ENCODE data around the gene HEPACAM2. TPM values are rescaled to one million over a fixed set of nuclear protein-coding genes. Genes with fewer than 3 reads are reported as not detected.

The HEPACAM2 gene
- total RNA-seq, 1 donor from 2014 or later = not detected

DNA sequence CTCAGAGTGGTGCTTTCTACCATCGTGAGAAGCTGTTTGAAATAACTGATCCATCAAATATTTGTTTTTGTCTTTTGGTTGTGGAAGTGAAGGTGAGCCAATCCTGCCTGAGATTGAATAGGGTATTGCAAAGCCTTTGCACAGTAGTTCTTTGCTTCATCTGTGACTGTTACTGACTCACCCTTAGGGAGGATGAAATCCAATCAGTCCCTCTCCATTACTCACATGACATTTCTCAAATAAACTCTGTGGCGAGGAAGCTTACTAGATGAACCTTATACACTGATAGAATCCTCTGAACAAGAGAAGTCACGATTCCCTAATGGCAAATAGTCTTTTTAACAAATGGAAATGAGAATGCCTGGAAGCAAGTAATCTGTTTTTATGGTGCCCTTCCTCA, 31.9 kb downstream of the HEPACAM2 start:
- H3K4me1 Mint-ChIP-seq = peaks cover 8% of the 10 kb centered on the region
- H3K4me3 Mint-ChIP-seq = no peak overlapping the region
- H3K27ac Mint-ChIP-seq = no peak overlapping the region
- no peaks in the 10 kb centered on the region for H3K9me3 Mint-ChIP-seq
- ATAC-seq (ENCODE audit: low read depth) = no peak
- TF ChIP-seq, protein P1, sequence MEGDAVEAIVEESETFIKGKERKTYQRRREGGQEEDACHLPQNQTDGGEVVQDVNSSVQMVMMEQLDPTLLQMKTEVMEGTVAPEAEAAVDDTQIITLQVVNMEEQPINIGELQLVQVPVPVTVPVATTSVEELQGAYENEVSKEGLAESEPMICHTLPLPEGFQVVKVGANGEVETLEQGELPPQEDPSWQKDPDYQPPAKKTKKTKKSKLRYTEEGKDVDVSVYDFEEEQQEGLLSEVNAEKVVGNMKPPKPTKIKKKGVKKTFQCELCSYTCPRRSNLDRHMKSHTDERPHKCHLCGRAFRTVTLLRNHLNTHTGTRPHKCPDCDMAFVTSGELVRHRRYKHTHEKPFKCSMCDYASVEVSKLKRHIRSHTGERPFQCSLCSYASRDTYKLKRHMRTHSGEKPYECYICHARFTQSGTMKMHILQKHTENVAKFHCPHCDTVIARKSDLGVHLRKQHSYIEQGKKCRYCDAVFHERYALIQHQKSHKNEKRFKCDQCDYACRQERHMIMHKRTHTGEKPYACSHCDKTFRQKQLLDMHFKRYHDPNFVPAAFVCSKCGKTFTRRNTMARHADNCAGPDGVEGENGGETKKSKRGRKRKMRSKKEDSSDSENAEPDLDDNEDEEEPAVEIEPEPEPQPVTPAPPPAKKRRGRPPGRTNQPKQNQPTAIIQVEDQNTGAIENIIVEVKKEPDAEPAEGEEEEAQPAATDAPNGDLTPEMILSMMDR (IDR thresholded peaks at IDR 0.05) = no peak
- peaks cover 16% of the 10 kb centered on the region for H3K27me3 Mint-ChIP-seq
- CTCF ChIA-PET = no interaction called here
- intact Hi-C loops (cut with micrococcal nuclease) = no loop called here
- POLR2A ChIA-PET = no interaction called here
- no peak for DNase-seq
- no peaks in the 10 kb centered on the region for H3K36me3 Mint-ChIP-seq (ENCODE audit: low read depth)

DNA sequence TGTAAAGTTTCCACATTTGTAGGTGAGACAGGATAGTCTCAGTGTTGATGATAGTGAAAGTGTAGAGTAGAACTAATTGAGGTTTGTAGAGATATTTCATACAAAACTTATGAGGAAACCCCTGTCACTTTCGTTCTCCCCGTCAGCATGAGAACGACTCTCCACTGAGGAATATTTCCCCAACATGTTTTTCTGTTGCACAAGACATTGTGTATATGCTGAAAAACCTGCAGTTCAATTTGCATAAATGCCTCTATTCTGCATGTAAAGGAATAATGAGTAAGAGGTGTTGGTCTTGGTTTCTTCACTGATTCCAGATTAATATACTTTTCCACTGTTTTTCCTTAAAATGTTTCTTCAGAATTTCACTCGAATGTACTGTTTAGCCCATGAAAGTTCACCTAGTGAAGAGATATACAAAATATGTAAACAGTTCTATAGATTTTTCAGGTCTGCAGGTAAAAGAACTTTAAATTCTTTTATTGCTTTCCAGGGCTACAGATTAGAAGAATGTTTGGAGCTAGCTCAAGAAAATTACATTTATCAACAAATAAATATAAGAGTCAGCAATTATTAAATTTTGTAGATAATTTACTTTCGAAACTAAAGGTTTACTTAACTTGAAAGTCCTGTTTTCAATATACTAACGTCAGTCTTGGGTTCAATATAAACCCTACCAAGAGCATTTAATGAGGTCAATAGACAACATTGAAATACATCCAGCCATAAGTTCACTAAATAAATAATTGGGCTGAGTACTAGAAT, 37.2 kb downstream of the HEPACAM2 start:
- POLR2A ChIA-PET = no interaction called here
- H3K27me3 Mint-ChIP-seq = peaks cover 30% of the 10 kb centered on the region

DNA sequence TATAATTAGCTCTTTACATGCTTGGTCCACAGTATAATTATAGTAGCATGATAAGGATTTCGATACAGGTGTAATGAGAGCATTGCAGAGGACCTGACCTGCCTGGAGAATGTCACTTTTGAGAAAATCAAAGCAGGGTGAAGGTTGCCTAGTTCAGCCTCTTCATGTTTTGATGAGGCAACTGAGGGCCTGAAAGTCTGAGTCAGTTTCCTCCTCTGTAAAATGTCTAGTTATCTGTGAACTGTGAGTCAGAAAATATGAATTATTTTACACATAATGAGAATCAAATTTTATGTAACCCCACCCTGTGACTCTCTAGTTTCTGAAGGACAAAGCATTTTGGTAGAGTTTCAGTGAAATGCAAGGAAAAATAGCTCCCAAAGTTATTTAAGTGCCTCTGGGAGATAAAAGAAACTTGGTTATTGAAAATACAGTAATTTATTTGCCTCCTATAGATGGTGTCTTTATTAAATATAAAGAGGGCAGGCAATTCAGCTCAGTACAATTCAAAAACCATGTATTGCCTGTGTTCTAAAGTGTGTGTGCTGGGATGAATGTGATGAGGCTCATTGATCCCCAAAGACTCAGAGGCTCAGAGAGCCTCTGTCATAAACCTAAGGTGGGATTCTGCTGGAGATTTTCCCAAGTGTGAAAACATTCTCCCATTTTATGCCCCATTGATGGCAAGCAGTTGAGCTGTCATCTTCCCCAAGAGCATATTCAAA, 40.8 kb downstream of the HEPACAM2 start:
- intact Hi-C loops (cut with micrococcal nuclease) = no loop called here
- DNase-seq (no peak), ATAC-seq (ENCODE audit: low read depth) (no peak)
- Mint-ChIP-seq H3K4me3 (no peak overlapping the region), H3K4me1 (no peaks in the 10 kb centered on the region), H3K27me3 (peaks cover 27% of the 10 kb centered on the region), H3K9me3 (no peaks in the 10 kb centered on the region), H3K27ac (no peak overlapping the region), H3K36me3 (ENCODE audit: low read depth) (no peaks in the 10 kb centered on the region)
- TF ChIP-seq, protein P1 (IDR thresholded peaks at IDR 0.05) = no peak
- POLR2A ChIA-PET = interaction anchor here (0.6 kb wide), 1 partner anchor 33 kb away, joined by 3 read pairs; no protein-coding TSS in a partner anchor
- CTCF ChIA-PET = interaction anchor here (0.8 kb wide), 1 partner anchor 42 kb away, joined by 3 read pairs; no protein-coding TSS in a partner anchor

More for the DNA sequence above, 37.2 kb downstream of the HEPACAM2 start:
- no peaks in the 10 kb centered on the region for H3K36me3 Mint-ChIP-seq (ENCODE audit: low read depth)
- no peak overlapping the region for H3K4me3 Mint-ChIP-seq
- no peak for DNase-seq
- H3K27ac Mint-ChIP-seq = no peak overlapping the region
- TF ChIP-seq, protein P1 (IDR thresholded peaks at IDR 0.05) = no peak
- intact Hi-C loops (cut with micrococcal nuclease) = no loop called here
- CTCF ChIA-PET = no interaction called here
- H3K9me3 Mint-ChIP-seq = no peaks in the 10 kb centered on the region
- ATAC-seq (ENCODE audit: low read depth) = no peak
- H3K4me1 Mint-ChIP-seq = no peaks in the 10 kb centered on the region

GRCh38 chr7:93179173-93179572, 47.1 kb downstream of the HEPACAM2 start:
- intact Hi-C loops (cut with micrococcal nuclease) = loop anchor here (5.0 kb wide), 1 partner anchor 1258 kb away; no protein-coding TSS in a partner anchor
- Mint-ChIP-seq H3K27me3 (peaks cover 10% of the 10 kb centered on the region), H3K27ac (no peak overlapping the region), H3K9me3 (no peaks in the 10 kb centered on the region), H3K36me3 (ENCODE audit: low read depth) (no peaks in the 10 kb centered on the region), H3K4me3 (no peak overlapping the region), H3K4me1 (no peaks in the 10 kb centered on the region)
- ChIA-PET POLR2A (no interaction called here), CTCF (no interaction called here)
- DNase-seq = no peak
- no peak for ATAC-seq (ENCODE audit: low read depth)
- TF ChIP-seq, protein P1 (IDR thresholded peaks at IDR 0.05) = no peak

DNA sequence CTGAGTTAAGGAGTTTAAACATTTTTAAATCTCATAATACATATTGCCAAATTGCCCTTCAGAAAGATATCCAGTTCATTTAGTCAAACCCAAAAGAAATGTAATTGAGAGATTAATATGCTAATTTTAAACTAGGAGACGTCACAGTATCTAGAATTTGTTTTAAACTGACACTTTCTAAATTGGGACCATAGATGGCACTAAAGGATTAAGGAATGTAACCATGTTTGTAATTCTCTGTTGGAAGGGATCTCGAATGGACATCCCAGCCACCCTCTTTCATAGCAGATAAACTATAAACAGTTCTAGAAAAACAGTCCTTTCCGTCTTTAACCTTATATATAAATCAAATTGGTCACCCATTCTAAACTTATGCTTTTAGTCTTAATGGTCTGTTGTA, 48.1 kb downstream of the HEPACAM2 start:
- Mint-ChIP-seq H3K27ac (no peak overlapping the region), H3K27me3 (peaks cover 8% of the 10 kb centered on the region)
- intact Hi-C loops (cut with micrococcal nuclease) = loop anchor here (5.0 kb wide), 1 partner anchor 1259 kb away; no protein-coding TSS in a partner anchor

More for the DNA sequence above, 48.1 kb downstream of the HEPACAM2 start:
- DNase-seq (no peak), ATAC-seq (ENCODE audit: low read depth) (no peak)
- ChIA-PET POLR2A (no interaction called here), CTCF (no interaction called here)
- Mint-ChIP-seq H3K36me3 (ENCODE audit: low read depth) (no peaks in the 10 kb centered on the region), H3K4me3 (no peak overlapping the region), H3K9me3 (no peaks in the 10 kb centered on the region), H3K4me1 (no peaks in the 10 kb centered on the region)
- TF ChIP-seq, protein P1 (IDR thresholded peaks at IDR 0.05) = no peak
